ENCODE data around the gene FABP6. TPM values are rescaled to one million over a fixed set of nuclear protein-coding genes. Genes with fewer than 3 reads are reported as not detected.

Gene FABP6
- total and polyA plus RNA-seq, 3 donors from 2014 or later: 0.94 to 4.0 (median 1.5) TPM

DNA sequence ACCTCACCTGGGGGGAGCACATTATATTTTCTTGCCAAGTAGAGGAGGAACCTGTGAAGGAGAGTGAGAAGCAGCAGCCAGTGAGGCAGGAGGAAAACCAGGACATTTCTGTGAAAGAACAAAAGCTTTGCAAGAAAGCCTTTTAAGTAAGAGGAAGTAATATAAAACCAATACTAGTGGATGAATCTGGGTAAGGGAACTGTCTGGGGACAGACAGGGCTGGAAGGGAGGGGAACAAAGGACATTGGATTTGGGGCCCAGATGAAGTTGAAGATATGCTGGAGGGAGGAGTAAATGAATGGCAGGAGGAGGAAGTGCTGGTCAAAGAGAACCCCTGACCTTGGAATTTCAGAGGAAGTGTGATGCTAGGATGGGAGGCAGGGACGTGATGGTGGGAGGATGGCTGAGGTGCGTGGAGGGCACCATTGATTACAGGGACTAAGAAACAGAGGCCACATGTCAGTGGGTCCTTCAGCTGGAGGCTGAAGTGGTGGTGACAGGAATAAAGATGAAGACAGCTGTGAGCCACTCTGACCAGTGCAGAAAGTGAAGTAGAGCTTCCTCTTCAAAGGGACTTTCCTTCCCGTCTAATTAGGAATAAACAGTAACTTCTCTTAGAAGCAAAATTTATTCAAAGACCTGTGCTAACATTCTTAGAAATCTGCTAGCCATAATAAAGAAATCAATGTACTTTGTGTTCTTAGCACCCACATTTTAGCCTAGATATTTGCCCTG, 43.5 kb upstream of the FABP6 start:
- Histone ChIP-seq H3K4me3 (no peak overlapping the region), H3K27ac (no peak overlapping the region), H3K4me1 (peaks cover 26% of the 10 kb centered on the region), H3K36me3 (ENCODE audit: low read depth, missing control alignments) (no peaks in the 10 kb centered on the region), H3K9me3 (no peaks in the 10 kb centered on the region), H3K27me3 (no peaks in the 10 kb centered on the region)
- WGBS, 2 donors: 44 to 55% methylated on average over 3 of the region's 3 CpGs
- DNase-seq: no peak
- TF ChIP-seq POLR2A (IDR thresholded peaks at IDR 0.05): no peak
- TF ChIP-seq CTCF (IDR thresholded peaks at IDR 0.05): no peak
- intact Hi-C loops (cut with DNase I; ENCODE audit: low total_unique reads): no loop called here

DNA sequence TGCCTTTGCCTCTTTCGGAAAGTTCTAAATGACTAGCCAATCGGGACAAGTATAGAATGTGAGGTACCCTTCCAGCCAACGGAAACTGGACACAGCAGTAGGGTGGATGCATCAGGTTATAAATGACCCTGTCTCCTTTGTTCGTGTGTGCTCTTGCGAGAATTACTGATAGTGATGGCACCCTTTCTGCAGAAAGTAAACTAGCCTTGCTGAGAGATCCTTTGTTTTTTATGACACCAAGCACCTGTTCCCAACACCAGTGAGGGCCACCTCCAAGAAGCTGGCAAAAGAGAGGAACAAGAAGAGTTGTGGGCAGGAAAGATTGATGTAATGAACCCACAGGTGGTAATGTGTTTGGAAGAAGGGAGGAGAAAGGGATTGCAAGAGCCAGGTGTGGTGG, 42.8 kb upstream of the FABP6 start:
- DNase-seq: no peak
- WGBS, 2 donors: 83 to 92% methylated on average over 5 of the region's 5 CpGs
- no peak overlapping the region for H3K4me3 ChIP-seq
- H3K27ac ChIP-seq: no peak overlapping the region
- TF ChIP-seq POLR2A (IDR thresholded peaks at IDR 0.05) (no peak), CTCF (IDR thresholded peaks at IDR 0.05) (no peak)
- no peaks in the 10 kb centered on the region for H3K9me3 ChIP-seq
- no peaks in the 10 kb centered on the region for H3K27me3 ChIP-seq
- intact Hi-C loops (cut with DNase I; ENCODE audit: low total_unique reads): no loop called here
- no peaks in the 10 kb centered on the region for H3K36me3 ChIP-seq (ENCODE audit: low read depth, missing control alignments)
- peaks cover 26% of the 10 kb centered on the region for H3K4me1 ChIP-seq

GRCh38 chr5:160187091-160187490, 42.2 kb upstream of the FABP6 start:
- H3K27me3 ChIP-seq: no peaks in the 10 kb centered on the region
- no peak overlapping the region for H3K27ac ChIP-seq
- WGBS, 2 donors: 88% methylated on average over 5 of the region's 5 CpGs
- peaks cover 26% of the 10 kb centered on the region for H3K4me1 ChIP-seq
- no peak for DNase-seq
- no peak for TF ChIP-seq POLR2A (IDR thresholded peaks at IDR 0.05)
- no peak for TF ChIP-seq CTCF (IDR thresholded peaks at IDR 0.05)
- no peaks in the 10 kb centered on the region for H3K9me3 ChIP-seq
- no peak overlapping the region for H3K4me3 ChIP-seq
- intact Hi-C loops (cut with DNase I; ENCODE audit: low total_unique reads): no loop called here
- no peaks in the 10 kb centered on the region for H3K36me3 ChIP-seq (ENCODE audit: low read depth, missing control alignments)

DNA sequence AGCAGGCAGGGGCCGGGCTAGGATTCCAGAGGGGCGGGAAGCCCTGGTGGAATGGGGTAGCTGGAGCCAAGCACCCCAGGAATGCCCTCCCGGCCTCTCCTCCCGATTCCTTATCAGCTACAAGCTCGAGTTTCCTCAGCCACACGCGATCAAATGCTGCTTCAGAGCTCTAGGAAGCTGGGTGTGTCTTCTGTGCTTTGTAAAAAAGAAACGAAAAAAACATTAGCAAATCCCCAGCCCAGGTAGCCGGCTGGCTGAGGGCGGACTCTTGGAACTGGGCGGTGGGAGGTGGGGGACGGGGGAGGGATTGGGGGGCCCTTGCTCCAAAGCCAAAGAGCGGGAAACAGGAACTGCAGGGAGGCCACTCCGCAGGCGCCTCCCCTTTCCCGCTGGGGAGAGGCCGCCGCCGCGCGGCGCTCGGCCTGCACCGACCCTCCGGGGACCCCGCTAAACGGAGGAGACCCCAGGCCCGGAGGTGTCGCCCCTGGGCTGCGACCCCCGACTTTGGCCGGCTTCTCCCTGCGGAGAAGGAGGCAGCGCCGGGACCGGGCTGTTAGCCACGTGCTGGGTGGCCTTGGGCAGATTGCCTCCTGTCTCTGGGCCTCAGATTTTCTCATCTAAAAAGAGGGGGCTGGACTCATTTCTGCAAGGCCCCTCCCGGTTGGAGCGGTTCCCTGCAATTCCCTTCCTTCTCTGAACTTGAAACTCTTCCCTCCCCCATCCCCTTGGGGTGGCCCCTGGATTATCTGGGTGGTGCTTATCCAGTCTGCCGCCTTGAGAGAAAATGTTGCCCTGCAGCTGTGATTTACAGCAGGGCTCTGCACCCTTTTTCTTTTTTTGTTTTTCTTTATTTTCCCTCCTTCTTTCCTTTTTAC, 40.9 kb upstream of the FABP6 start:
- H3K4me1 ChIP-seq: peaks cover 26% of the 10 kb centered on the region
- peak; percentile 96 for DNase-seq
- 0 to 2% methylated on average over 13 to 32 of the region's 40 CpGs for WGBS, 2 donors
- H3K27me3 ChIP-seq: no peaks in the 10 kb centered on the region
- H3K36me3 ChIP-seq (ENCODE audit: low read depth, missing control alignments): no peaks in the 10 kb centered on the region
- H3K9me3 ChIP-seq: no peaks in the 10 kb centered on the region
- H3K4me3 ChIP-seq: peak overlapping the region; percentile 53 to 66
- H3K27ac ChIP-seq: peak overlapping the region; percentile 86 to 90
- TF ChIP-seq CTCF (IDR thresholded peaks at IDR 0.05): peak in 2 of 3 experiments; percentile 11 to 34
- no peak for TF ChIP-seq POLR2A (IDR thresholded peaks at IDR 0.05)
- intact Hi-C loops (cut with DNase I; ENCODE audit: low total_unique reads): no loop called here

Measured in testis (tissue), 3 donors.